ENCODE measurements around the gene LSP1. TPM values are rescaled to one million over a fixed set of nuclear protein-coding genes. Genes with fewer than 3 reads are reported as not detected.

LSP1 gene
- total RNA-seq, 1 donor from 2014 or later: not detected

GRCh38 chr11:1839924-1840779 is 12.7 kb upstream of the LSP1 start:
- Mint-ChIP-seq H3K4me1 (ENCODE audit: unreplicated experiment) (peaks cover 4% of the 10 kb centered on the region), H3K27ac (ENCODE audit: unreplicated experiment) (no peak overlapping the region), H3K4me3 (ENCODE audit: unreplicated experiment) (no peak overlapping the region), H3K36me3 (ENCODE audit: low read depth, unreplicated experiment) (no peaks in the 10 kb centered on the region), H3K9me3 (ENCODE audit: unreplicated experiment) (no peaks in the 10 kb centered on the region), H3K27me3 (ENCODE audit: unreplicated experiment) (peaks cover 8% of the 10 kb centered on the region)
- TF ChIP-seq, protein P1, sequence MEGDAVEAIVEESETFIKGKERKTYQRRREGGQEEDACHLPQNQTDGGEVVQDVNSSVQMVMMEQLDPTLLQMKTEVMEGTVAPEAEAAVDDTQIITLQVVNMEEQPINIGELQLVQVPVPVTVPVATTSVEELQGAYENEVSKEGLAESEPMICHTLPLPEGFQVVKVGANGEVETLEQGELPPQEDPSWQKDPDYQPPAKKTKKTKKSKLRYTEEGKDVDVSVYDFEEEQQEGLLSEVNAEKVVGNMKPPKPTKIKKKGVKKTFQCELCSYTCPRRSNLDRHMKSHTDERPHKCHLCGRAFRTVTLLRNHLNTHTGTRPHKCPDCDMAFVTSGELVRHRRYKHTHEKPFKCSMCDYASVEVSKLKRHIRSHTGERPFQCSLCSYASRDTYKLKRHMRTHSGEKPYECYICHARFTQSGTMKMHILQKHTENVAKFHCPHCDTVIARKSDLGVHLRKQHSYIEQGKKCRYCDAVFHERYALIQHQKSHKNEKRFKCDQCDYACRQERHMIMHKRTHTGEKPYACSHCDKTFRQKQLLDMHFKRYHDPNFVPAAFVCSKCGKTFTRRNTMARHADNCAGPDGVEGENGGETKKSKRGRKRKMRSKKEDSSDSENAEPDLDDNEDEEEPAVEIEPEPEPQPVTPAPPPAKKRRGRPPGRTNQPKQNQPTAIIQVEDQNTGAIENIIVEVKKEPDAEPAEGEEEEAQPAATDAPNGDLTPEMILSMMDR (IDR thresholded peaks at IDR 0.05; ENCODE audit: unreplicated experiment): no peak
- no peak for DNase-seq (ENCODE audit: low spot score)

DNA sequence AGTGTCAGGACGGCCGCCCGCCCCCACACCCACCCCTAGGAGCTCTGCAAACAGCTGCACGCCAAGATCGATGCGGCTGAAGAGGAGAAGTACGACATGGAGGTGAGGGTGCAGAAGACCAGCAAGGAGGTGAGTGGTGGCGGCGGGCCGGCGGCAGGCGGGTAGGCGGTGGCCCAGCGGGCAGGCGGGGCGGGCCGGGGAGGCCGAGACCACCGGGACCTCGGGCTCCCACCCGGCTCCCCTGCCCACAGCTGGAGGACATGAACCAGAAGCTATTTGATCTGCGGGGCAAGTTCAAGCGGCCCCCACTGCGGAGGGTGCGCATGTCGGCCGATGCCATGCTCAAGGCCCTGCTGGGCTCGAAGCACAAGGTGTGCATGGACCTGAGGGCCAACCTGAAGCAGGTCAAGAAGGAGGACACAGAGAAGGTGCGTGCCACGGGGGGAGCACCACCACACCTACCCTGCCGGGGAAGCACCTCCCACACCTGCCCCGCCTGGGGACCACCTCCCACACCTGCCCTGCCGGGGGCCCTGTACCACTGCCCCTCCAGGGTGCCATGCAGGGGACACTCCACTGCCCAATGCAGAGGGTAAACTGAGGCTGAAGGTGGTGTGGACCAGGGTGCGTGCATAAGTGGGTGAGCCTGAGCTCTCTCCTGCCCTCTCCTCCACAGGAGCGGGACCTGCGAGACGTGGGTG is 12.0 kb upstream of the LSP1 start:
- Mint-ChIP-seq H3K4me3 (ENCODE audit: unreplicated experiment) (no peak overlapping the region), H3K36me3 (ENCODE audit: low read depth, unreplicated experiment) (no peaks in the 10 kb centered on the region), H3K4me1 (ENCODE audit: unreplicated experiment) (peaks cover 4% of the 10 kb centered on the region), H3K27ac (ENCODE audit: unreplicated experiment) (no peak overlapping the region), H3K27me3 (ENCODE audit: unreplicated experiment) (peaks cover 10% of the 10 kb centered on the region), H3K9me3 (ENCODE audit: unreplicated experiment) (no peaks in the 10 kb centered on the region)
- TF ChIP-seq, protein P1 (IDR thresholded peaks at IDR 0.05; ENCODE audit: unreplicated experiment): no peak
- DNase-seq (ENCODE audit: low spot score): no peak

GRCh38 chr11:1841511-1842148 is 11.3 kb upstream of the LSP1 start:
- H3K36me3 Mint-ChIP-seq (ENCODE audit: low read depth, unreplicated experiment): no peaks in the 10 kb centered on the region
- H3K4me1 Mint-ChIP-seq (ENCODE audit: unreplicated experiment): peaks cover 4% of the 10 kb centered on the region
- no peak for DNase-seq (ENCODE audit: low spot score)
- no peak overlapping the region for H3K4me3 Mint-ChIP-seq (ENCODE audit: unreplicated experiment)
- H3K27ac Mint-ChIP-seq (ENCODE audit: unreplicated experiment): no peak overlapping the region
- TF ChIP-seq, protein P1 (IDR thresholded peaks at IDR 0.05; ENCODE audit: unreplicated experiment): no peak
- H3K27me3 Mint-ChIP-seq (ENCODE audit: unreplicated experiment): peaks cover 12% of the 10 kb centered on the region
- H3K9me3 Mint-ChIP-seq (ENCODE audit: unreplicated experiment): no peaks in the 10 kb centered on the region

- peaks cover 13% of the 10 kb centered on the region for H3K27me3 Mint-ChIP-seq (ENCODE audit: unreplicated experiment)
Observed at GRCh38 chr11:1842149-1843097, 10.5 kb upstream of the LSP1 start.

More at GRCh38 chr11:1842149-1843097, 10.5 kb upstream of the LSP1 start:
- no peak overlapping the region for H3K4me3 Mint-ChIP-seq (ENCODE audit: unreplicated experiment)
- H3K27ac Mint-ChIP-seq (ENCODE audit: unreplicated experiment): no peak overlapping the region
- H3K9me3 Mint-ChIP-seq (ENCODE audit: unreplicated experiment): no peaks in the 10 kb centered on the region
- TF ChIP-seq, protein P1 (IDR thresholded peaks at IDR 0.05; ENCODE audit: unreplicated experiment): no peak
- no peak for DNase-seq (ENCODE audit: low spot score)
- no peaks in the 10 kb centered on the region for H3K36me3 Mint-ChIP-seq (ENCODE audit: low read depth, unreplicated experiment)
- H3K4me1 Mint-ChIP-seq (ENCODE audit: unreplicated experiment): peaks cover 4% of the 10 kb centered on the region
